Stimulated activated CD8-positive, alpha-beta memory T cell treated with anti-CD3 and anti-CD28 coated beads, Interleukin-15, amount 100 ng/mL, for 48 hours (primary cell): ENCODE measurements around the gene CCM2.
"Not testable (repeated sequence)": the region's sequence is repeated elsewhere in the genome, so short reads cannot be mapped to it uniquely, and the experiment has no call there.

Source experiments
- DNase-seq, 2 donors: peaks; one replicate each; pipeline ENCODE4 v3.0.0-alpha.2; 2020; ENCODE audit warnings: low read depth in 2 of 2

The CCM2 gene

GRCh38 chr7:45100761-45101480, 100.9 kb downstream of the CCM2 start:
- DNase-seq: no peak

DNA sequence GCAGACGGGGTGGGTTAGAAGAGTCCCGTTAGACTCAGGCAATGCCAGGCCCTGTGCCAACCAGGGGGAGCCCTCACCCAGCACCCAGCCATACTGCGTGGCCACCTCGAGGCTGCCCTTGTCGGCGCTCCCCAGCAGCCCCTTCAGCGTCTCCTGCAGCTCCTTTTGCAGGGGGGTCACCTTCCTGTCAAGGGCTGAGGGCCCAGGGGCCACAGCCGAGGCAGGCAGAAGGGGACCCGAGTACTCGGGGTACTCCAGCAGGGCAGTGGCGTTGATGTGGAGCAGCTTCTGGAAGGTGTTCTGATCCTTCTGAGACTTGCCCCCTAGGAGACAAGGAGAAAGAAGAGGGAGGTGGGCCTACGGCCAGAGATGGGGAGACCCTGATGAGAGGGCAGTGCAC, 101.7 kb downstream of the CCM2 start:
- DNase-seq: no peak

DNA sequence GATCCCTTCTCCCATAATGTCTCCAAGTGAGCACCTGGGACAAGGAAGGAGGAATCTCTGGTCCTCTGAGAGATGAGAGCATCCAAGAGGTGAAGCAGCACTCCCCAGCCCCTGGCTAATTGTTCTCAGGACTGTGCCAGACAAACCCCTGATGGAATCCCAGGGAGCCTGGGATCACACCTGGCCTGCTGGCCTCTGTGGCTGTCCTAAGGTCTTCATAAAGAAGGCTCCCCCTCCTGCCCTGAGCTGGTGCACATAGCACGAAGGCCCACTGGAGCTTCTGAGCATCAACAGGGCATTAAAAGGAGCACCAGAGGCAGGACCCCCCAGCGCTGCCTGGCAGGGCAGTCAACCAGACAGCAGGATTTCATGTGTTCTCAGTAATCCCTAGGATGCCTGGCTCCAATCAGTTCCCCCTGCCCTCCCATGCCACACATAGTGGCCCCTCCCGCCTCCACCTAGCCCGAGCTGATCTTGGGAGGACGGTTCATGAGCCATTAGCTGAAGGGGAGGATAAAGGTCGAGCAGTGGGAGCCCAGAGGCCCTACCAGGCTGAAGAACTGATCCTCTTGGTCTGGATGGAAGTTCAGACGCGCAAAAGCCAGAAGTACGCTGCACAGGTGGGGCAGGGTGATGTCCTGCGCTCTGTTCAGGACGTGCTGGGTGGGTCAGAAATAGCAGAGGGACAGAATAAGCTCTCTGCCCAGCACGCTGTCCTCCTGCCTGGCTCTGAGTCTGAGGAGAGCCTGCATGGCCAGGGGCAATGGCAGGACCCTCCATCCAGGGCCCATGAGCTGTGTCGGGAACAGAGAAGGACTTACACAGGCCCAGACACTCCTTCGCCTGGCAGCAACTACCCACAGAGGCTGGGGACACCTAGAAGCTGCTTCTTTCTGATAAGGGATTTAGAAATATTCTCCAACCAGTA, 103.0 kb downstream of the CCM2 start:
- DNase-seq: no peak

DNA sequence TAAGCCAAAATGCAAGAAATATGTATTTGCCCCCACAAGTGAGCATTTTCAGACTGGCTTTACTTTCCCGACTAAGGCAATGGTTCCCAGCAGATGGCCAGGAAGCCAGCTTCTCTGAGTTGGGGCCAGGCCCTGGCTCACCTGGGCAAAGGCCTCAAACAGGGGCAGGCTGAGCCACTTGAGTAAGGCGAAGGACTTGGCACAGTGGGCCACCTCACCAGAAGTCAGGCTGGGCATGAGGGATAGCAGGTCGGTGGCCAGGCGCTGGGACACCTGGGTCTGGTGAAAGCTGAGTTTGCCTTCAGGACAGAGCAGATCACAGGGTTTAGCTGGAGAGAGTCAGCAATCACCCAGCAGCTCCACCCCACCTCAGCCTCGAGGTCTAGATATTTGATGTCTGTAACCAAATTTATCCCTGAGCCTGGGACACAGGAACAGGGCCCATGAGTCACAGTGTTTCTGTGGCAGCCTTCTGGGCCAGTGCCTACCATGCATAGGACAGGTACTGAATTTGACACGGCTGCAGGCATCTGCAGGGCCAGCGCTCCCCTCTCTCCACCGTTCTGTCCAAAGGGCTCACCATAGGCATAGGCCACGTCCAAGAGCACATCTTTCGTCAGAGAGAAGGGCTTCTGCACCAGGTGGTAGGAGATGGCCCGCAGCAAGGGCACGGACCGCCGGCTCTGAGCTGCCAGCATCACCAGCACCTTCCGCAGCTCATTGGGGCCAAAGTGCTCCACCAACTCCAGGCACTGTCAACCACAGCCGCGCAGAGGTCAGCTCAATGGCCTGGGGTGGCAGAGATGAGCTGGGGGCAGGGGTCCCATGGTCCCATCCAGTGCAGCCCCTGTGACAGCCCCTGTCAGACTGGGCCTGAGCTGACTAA, 104.2 kb downstream of the CCM2 start:
- DNase-seq: no peak

GRCh38 chr7:45104844-45105587, 105.0 kb downstream of the CCM2 start:
- no peak for DNase-seq

- DNase-seq: no peak
Observed at GRCh38 chr7:45105588-45106188, 105.7 kb downstream of the CCM2 start.

GRCh38 chr7:45106820-45107219, 106.8 kb downstream of the CCM2 start:
- DNase-seq: no peak

GRCh38 chr7:45107356-45107755, 107.4 kb downstream of the CCM2 start:
- no peak for DNase-seq

DNA sequence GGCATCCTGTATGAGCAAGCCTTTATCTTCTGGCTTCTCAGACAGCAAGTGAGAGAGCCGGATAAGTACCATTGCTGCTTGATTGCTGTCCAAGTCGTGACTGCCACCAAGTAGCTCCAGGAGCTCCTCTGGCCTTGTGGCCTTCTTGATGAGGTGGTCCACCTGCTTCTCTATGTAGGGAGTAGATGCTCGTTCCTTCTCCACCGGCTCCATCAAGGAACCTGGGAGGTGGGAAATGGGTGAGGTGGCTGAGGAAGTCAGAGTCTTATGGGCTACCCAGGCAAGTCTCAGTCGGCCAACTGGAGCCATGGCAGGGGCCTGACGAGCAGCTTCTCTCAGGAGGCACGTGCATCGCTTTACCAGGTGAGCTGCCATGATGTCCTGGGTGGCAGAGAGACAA, 108.9 kb downstream of the CCM2 start:
- no peak for DNase-seq

- peak; percentile 92 to 93 for DNase-seq
Observed at GRCh38 chr7:45111298-45112223, 111.6 kb downstream of the CCM2 start, which contains the start of gene TBRG4. TSS of gene TBRG4 (minus strand) at chr7:45111697. CDS start at chr7:45109237, 2,460 bp downstream.

- no peak for DNase-seq
Observed at GRCh38 chr7:45112648-45113047, 112.6 kb downstream of the CCM2 start.

DNA sequence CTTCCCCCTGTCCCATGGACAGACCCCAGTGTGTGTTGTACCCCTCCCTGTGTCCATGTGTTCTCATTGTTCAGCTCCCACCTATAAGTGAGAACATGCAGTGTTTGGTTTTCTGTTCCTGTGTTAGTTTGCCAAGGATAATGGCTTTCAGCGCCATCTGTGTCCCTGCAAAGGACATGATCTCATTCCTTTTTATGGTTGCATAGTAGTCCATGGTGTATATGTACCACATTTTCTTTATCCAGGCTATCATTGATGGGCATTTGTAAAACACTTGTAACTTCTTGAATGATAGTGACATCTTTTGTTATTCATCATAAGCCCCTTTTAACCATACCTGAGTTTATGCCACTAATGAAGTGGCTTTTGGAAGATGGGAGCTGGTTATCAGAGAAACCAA, 114.3 kb downstream of the CCM2 start:
- DNase-seq: not testable (repeated sequence)

DNA sequence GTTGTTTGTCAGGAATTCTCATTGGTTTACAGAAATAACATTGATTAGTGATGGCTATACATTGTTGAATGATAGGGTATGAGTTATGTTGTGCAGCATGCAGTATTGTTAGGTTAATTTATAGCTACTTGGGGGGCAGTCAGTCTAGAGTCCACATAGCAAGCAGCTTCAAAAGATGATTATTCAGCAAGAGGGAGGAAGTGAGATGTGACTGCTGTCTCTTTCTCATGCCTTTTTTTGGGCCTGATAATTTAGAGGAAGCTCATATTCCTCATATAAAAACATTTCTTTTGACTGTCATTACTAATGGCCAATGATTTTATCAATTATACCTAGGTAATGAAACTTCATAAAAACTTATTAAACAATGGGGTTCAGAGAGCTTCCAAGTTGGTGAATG, 114.9 kb downstream of the CCM2 start:
- no peak for DNase-seq

DNA sequence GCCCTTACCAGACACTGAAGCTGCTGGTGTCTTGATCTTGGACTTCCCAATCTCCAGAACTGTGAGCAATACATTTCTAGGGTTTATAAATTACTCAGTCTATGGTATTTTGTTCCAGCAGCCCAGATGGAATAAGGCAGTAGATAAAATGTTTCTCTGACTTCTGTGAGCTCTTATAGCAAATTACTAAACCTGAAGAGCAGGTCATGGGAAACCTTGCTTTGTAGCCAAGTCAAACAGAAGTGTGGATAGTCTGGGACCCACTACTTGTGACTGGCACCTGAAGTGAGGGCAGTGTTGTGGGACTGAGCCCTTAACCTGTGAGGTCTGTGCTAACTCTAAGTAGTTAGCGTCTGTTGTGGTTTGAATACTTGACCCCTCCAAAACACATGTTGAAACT, 116.0 kb downstream of the CCM2 start:
- DNase-seq: no peak

DNA sequence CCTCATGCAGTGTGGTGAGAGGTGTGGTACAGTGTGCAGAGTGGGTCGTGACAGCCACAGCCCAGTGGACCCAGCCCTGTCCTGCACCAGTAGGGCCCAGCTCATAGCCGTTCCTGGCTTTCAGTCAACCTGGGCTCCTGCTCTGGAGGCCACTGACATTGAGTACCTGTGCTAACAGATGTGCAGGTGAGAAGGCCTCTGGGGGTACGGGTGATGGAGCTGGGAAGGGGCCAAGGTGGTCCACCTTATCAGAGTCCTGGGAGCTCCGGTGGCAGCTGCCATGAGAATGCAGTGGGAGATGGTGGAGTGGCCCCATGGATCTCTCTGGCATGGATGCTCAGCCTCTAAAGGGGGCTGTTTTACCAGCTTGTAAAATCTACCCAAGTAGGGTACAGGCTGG, 117.6 kb downstream of the CCM2 start:
- DNase-seq: no peak

GRCh38 chr7:45118292-45118691, 118.3 kb downstream of the CCM2 start:
- no peak for DNase-seq

- no peak for DNase-seq
Observed at GRCh38 chr7:45118889-45119331, 118.9 kb downstream of the CCM2 start.

- no peak for DNase-seq
Observed at GRCh38 chr7:45119550-45119949, 119.5 kb downstream of the CCM2 start.
